SK-N-SH (cell line): Measurements from ENCODE around the gene ANO6.

Experiments used
- CHD2 ChIP-seq: fragments of 150-350 bp; IDR thresholded peaks from 2 replicates; pipeline ENCODE4 v1.6.1; 2018; ENCODE audit warnings: low read length; ENCODE audit not compliant: partially characterized antibody
- FOSL2 ChIP-seq: IDR thresholded peaks from 2 replicates; pipeline ENCODE4 v1.4.0; 2012; ENCODE audit warnings: low read depth, mild to moderate bottlenecking, moderate library complexity, borderline replicate concordance
- FOXJ3 ChIP-seq: sonication (generic); formaldehyde crosslinking; IDR thresholded peaks from 2 replicates; pipeline ENCODE4 v1.5.1; 2020; ENCODE audit warnings: mild to moderate bottlenecking, missing genetic modification reagents
- GABPA ChIP-seq: IDR thresholded peaks from 2 replicates; pipeline ENCODE4 v1.4.0; 2012; ENCODE audit warnings: low read depth, mild to moderate bottlenecking
- GATA2 ChIP-seq: sonication (generic); formaldehyde crosslinking; IDR thresholded peaks from 2 replicates; pipeline ENCODE4 v1.5.0; 2020; ENCODE audit warnings: mild to moderate bottlenecking, missing genetic modification reagents
- JUND ChIP-seq: IDR thresholded peaks from 2 replicates; pipeline ENCODE4 v1.4.0; 2012
- NFIC ChIP-seq: IDR thresholded peaks from 2 replicates; pipeline ENCODE4 v1.4.0; 2012; ENCODE audit warnings: borderline replicate concordance
- RXRA ChIP-seq: IDR thresholded peaks from 2 replicates; pipeline ENCODE4 v1.4.0; 2012; ENCODE audit warnings: low read depth, mild to moderate bottlenecking, borderline replicate concordance
- SIN3A ChIP-seq: IDR thresholded peaks from 2 replicates; pipeline ENCODE4 v1.6.1; 2012; ENCODE audit warnings: low read depth, mild to moderate bottlenecking, low read length, moderate library complexity, borderline replicate concordance
- TAF1 ChIP-seq: IDR thresholded peaks from 2 replicates; pipeline ENCODE4 v1.6.1; 2012; ENCODE audit warnings: low read depth, mild to moderate bottlenecking, low read length, moderate library complexity, borderline replicate concordance
- USF2 ChIP-seq: fragments of 150-350 bp; IDR thresholded peaks from 2 replicates; pipeline ENCODE4 v1.6.1; 2017; ENCODE audit warnings: antibody characterized with exemption, low read length, low read depth, borderline replicate concordance
- TF ChIP-seq, protein P1 (sequence below): IDR thresholded peaks from 2 replicates; pipeline ENCODE4 v1.4.0; 2012; ENCODE audit warnings: low read depth
- TF ChIP-seq, protein P2 (sequence below): fragments of 200-600 bp; sonication (generic); IDR thresholded peaks from 2 replicates; pipeline ENCODE4 v1.6.1; 2017; ENCODE audit warnings: antibody characterized with exemption, mild to moderate bottlenecking, moderate library complexity
- TF ChIP-seq, protein P3 (sequence below): IDR thresholded peaks from 2 replicates; pipeline ENCODE4 v1.4.0; 2012; ENCODE audit warnings: low read depth, borderline replicate concordance

- TF ChIP-seq, protein P1, sequence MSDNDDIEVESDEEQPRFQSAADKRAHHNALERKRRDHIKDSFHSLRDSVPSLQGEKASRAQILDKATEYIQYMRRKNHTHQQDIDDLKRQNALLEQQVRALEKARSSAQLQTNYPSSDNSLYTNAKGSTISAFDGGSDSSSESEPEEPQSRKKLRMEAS: no peak
- TF ChIP-seq, protein P2, sequence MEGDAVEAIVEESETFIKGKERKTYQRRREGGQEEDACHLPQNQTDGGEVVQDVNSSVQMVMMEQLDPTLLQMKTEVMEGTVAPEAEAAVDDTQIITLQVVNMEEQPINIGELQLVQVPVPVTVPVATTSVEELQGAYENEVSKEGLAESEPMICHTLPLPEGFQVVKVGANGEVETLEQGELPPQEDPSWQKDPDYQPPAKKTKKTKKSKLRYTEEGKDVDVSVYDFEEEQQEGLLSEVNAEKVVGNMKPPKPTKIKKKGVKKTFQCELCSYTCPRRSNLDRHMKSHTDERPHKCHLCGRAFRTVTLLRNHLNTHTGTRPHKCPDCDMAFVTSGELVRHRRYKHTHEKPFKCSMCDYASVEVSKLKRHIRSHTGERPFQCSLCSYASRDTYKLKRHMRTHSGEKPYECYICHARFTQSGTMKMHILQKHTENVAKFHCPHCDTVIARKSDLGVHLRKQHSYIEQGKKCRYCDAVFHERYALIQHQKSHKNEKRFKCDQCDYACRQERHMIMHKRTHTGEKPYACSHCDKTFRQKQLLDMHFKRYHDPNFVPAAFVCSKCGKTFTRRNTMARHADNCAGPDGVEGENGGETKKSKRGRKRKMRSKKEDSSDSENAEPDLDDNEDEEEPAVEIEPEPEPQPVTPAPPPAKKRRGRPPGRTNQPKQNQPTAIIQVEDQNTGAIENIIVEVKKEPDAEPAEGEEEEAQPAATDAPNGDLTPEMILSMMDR: no peak
- TF ChIP-seq RXRA (no peak), SIN3A (no peak), NFIC (no peak), TAF1 (no peak), FOSL2 (no peak), GATA2 (no peak), USF2 (no peak), CHD2 (no peak), GABPA (no peak), JUND (no peak), FOXJ3 (CRISPR knock-in tag) (no peak)
- TF ChIP-seq, protein P3, sequence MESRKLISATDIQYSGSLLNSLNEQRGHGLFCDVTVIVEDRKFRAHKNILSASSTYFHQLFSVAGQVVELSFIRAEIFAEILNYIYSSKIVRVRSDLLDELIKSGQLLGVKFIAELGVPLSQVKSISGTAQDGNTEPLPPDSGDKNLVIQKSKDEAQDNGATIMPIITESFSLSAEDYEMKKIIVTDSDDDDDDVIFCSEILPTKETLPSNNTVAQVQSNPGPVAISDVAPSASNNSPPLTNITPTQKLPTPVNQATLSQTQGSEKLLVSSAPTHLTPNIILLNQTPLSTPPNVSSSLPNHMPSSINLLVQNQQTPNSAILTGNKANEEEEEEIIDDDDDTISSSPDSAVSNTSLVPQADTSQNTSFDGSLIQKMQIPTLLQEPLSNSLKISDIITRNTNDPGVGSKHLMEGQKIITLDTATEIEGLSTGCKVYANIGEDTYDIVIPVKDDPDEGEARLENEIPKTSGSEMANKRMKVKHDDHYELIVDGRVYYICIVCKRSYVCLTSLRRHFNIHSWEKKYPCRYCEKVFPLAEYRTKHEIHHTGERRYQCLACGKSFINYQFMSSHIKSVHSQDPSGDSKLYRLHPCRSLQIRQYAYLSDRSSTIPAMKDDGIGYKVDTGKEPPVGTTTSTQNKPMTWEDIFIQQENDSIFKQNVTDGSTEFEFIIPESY: no peak
Measured at GRCh38 chr12:45426294-45426693, 210.4 kb downstream of the ANO6 start.
